ENCODE data around the gene RAD21L1. TPM values are rescaled to one million over a fixed set of nuclear protein-coding genes. Genes with fewer than 3 reads are reported as not detected.
A peak's percentile ranks its signal among the peaks of the same experiment; 100 is the strongest.

Gene RAD21L1
- total RNA-seq, 1 donor from 2014 or later: 1.1 TPM

DNA sequence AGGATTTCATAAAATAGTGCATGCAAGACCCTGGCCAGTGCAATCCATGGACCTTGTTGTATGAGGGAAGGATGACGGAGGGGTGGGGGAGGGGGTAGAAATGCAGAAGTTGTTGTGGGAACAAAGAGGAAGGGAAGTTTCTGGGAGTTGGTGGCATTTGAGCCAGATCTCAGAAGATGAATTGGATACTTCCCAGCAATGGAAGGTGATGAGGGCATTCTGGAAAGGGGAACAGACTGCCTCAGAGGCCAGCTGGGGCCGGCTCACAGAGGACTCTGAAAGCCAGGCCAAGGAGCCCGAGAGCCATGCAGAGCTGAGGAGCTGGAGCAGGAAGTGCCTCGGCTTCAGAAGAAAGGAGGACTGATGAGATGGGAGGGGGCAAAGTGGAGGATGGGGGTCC lies 43.7 kb upstream of the RAD21L1 start:
- TF ChIP-seq CTCF (IDR thresholded peaks at IDR 0.05; ENCODE audit: unreplicated experiment): no peak
- peaks cover 29% of the 10 kb centered on the region for H3K4me1 Mint-ChIP-seq (ENCODE audit: unreplicated experiment)
- H3K9me3 Mint-ChIP-seq (ENCODE audit: unreplicated experiment): no peaks in the 10 kb centered on the region
- peak overlapping the region; percentile 37 for H3K4me3 Mint-ChIP-seq (ENCODE audit: unreplicated experiment)
- H3K36me3 Mint-ChIP-seq (ENCODE audit: low read depth, unreplicated experiment): peaks cover 12% of the 10 kb centered on the region
- peaks cover 17% of the 10 kb centered on the region for H3K27me3 Mint-ChIP-seq (ENCODE audit: unreplicated experiment)
- H3K27ac Mint-ChIP-seq (ENCODE audit: unreplicated experiment): peak overlapping the region; percentile 68
- DNase-seq (ENCODE audit: low spot score): no peak

- Mint-ChIP-seq H3K36me3 (ENCODE audit: low read depth, unreplicated experiment) (peaks cover 12% of the 10 kb centered on the region), H3K4me1 (ENCODE audit: unreplicated experiment) (peaks cover 29% of the 10 kb centered on the region), H3K9me3 (ENCODE audit: unreplicated experiment) (no peaks in the 10 kb centered on the region), H3K27me3 (ENCODE audit: unreplicated experiment) (peaks cover 17% of the 10 kb centered on the region), H3K4me3 (ENCODE audit: unreplicated experiment) (peak overlapping the region; percentile 97), H3K27ac (ENCODE audit: unreplicated experiment) (no peak overlapping the region)
- no peak for TF ChIP-seq CTCF (IDR thresholded peaks at IDR 0.05; ENCODE audit: unreplicated experiment)
- DNase-seq (ENCODE audit: low spot score): no peak
These were observed 42.7 kb upstream of the RAD21L1 start for GRCh38 chr20:1183153-1183552.

- peaks cover 17% of the 10 kb centered on the region for H3K27me3 Mint-ChIP-seq (ENCODE audit: unreplicated experiment)
- H3K4me1 Mint-ChIP-seq (ENCODE audit: unreplicated experiment): peaks cover 33% of the 10 kb centered on the region
- no peak for DNase-seq (ENCODE audit: low spot score)
- H3K36me3 Mint-ChIP-seq (ENCODE audit: low read depth, unreplicated experiment): peaks cover 12% of the 10 kb centered on the region
- no peak for TF ChIP-seq CTCF (IDR thresholded peaks at IDR 0.05; ENCODE audit: unreplicated experiment)
- H3K4me3 Mint-ChIP-seq (ENCODE audit: unreplicated experiment): peak overlapping the region; percentile 97
- no peaks in the 10 kb centered on the region for H3K9me3 Mint-ChIP-seq (ENCODE audit: unreplicated experiment)
- H3K27ac Mint-ChIP-seq (ENCODE audit: unreplicated experiment): peak overlapping the region; percentile 86
These were observed 41.6 kb upstream of the RAD21L1 start for GRCh38 chr20:1184260-1184637.

- DNase-seq (ENCODE audit: low spot score): peak; percentile 42
- Mint-ChIP-seq H3K27ac (ENCODE audit: unreplicated experiment) (peak within 1 kb of the TSS; percentile 86), H3K4me1 (ENCODE audit: unreplicated experiment) (peaks cover 34% of the 10 kb centered on the region), H3K9me3 (ENCODE audit: unreplicated experiment) (no peaks in the 10 kb centered on the region), H3K27me3 (ENCODE audit: unreplicated experiment) (peaks cover 18% of the 10 kb centered on the region), H3K4me3 (ENCODE audit: unreplicated experiment) (peak within 1 kb of the TSS; percentile 97), H3K36me3 (ENCODE audit: low read depth, unreplicated experiment) (peaks cover 9% of the 10 kb centered on the region)
- no peak for TF ChIP-seq CTCF (IDR thresholded peaks at IDR 0.05; ENCODE audit: unreplicated experiment)
These were observed 41.1 kb upstream of the RAD21L1 start, which contains the start of gene TMEM74B for GRCh38 chr20:1184638-1185315. TSS of gene TMEM74B (minus strand) at chr20:1184981. CDS start at chr20:1183801, 1,180 bp downstream.

DNA sequence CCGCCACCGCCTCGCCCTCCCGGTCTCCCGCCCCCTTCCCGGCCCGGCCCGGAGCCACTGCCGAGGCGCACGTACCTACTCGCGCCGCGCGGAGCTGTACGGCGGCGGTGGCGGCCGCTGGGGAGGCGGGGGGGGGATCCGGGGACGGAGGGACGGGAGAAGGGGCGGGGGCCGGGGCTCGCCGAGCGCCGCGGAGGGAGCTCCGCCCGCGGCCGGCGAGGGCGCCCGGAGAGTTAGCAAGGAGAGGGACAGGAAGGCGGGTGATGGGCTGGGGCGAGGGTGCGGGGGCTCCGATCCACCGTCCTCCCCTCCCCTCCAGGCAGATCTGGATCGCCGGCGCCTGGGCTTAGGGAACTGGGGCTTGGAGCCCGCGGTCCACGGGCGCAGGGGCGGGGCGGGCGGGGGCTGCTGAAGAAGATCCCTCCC lies 40.5 kb upstream of the RAD21L1 start:
- Mint-ChIP-seq H3K9me3 (ENCODE audit: unreplicated experiment) (no peaks in the 10 kb centered on the region), H3K36me3 (ENCODE audit: low read depth, unreplicated experiment) (peaks cover 8% of the 10 kb centered on the region), H3K27ac (ENCODE audit: unreplicated experiment) (no peak overlapping the region), H3K27me3 (ENCODE audit: unreplicated experiment) (peaks cover 18% of the 10 kb centered on the region), H3K4me3 (ENCODE audit: unreplicated experiment) (no peak overlapping the region), H3K4me1 (ENCODE audit: unreplicated experiment) (peaks cover 34% of the 10 kb centered on the region)
- DNase-seq (ENCODE audit: low spot score): peak; percentile 35
- no peak for TF ChIP-seq CTCF (IDR thresholded peaks at IDR 0.05; ENCODE audit: unreplicated experiment)

Measured in endothelial cell (in vitro differentiated cells).